Bone marrow (tissue), 2 donors: ENCODE data around the gene TATDN3.
"Not testable (repeated sequence)": the region's sequence is repeated elsewhere in the genome, so short reads cannot be mapped to it uniquely, and the experiment has no call there.

Source experiments
- DNase-seq, 2 donors: peaks; one replicate each; lab custom pipeline; 2025; lab: John Stamatoyannopoulos, UW

Gene TATDN3

GRCh38 chr1:212791676-212792395 is at the start of gene TATDN3, which contains the start of gene NSL1:
TSS of gene TATDN3 (plus strand) at chr1:212791894. CDS start at chr1:212791922, 28 bp downstream.
TSS of gene NSL1 (minus strand) at chr1:212791777. CDS start at chr1:212791763, 14 bp downstream.
- DNase-seq, result peak; percentile 81 to 95

GRCh38 chr1:212743901-212744475 is 47.7 kb upstream of the TATDN3 start:
- DNase-seq, result no peak

- DNase-seq, result no peak
Measured at GRCh38 chr1:212745303-212745702, 46.4 kb upstream of the TATDN3 start.

GRCh38 chr1:212746546-212746945 is 45.1 kb upstream of the TATDN3 start:
- DNase-seq, result no peak

GRCh38 chr1:212749821-212750535 is 41.7 kb upstream of the TATDN3 start:
- peak in 1 of 2 donors; percentile 36 for DNase-seq

- no peak for DNase-seq
Measured at GRCh38 chr1:212752252-212752933, 39.3 kb upstream of the TATDN3 start.

- no peak for DNase-seq
Measured at GRCh38 chr1:212752934-212753497, 38.7 kb upstream of the TATDN3 start.

GRCh38 chr1:212753749-212754148 is 37.9 kb upstream of the TATDN3 start:
- no peak for DNase-seq

- peak in 1 of 2 donors; percentile 11 for DNase-seq
Measured at GRCh38 chr1:212754193-212754592, 37.5 kb upstream of the TATDN3 start.

- DNase-seq, result no peak
Measured at GRCh38 chr1:212754680-212755079, 37.0 kb upstream of the TATDN3 start.

GRCh38 chr1:212759683-212760082 is 32.0 kb upstream of the TATDN3 start:
- no peak for DNase-seq

- no peak for DNase-seq
Measured at GRCh38 chr1:212760126-212760823, 31.4 kb upstream of the TATDN3 start.

- no peak for DNase-seq
Measured at GRCh38 chr1:212762234-212762633, 29.5 kb upstream of the TATDN3 start.

- no peak for DNase-seq
Measured at GRCh38 chr1:212762839-212763238, 28.9 kb upstream of the TATDN3 start.

- not testable (repeated sequence) for DNase-seq
Measured at GRCh38 chr1:212764718-212765281, 26.9 kb upstream of the TATDN3 start.

- DNase-seq, result not testable (repeated sequence)
Measured at GRCh38 chr1:212766825-212767224, 24.9 kb upstream of the TATDN3 start.

GRCh38 chr1:212769459-212770167 is 22.1 kb upstream of the TATDN3 start:
- DNase-seq, result no peak

GRCh38 chr1:212771341-212771740 is 20.4 kb upstream of the TATDN3 start:
- no peak for DNase-seq

GRCh38 chr1:212773011-212773410 is 18.7 kb upstream of the TATDN3 start:
- DNase-seq, result no peak

- DNase-seq, result peak in 1 of 2 donors; percentile 60
Measured at GRCh38 chr1:212774584-212774983, 17.1 kb upstream of the TATDN3 start.
